NCI-H446 treated with DMSO at 0.1 percent for 48 hours (cell line): ENCODE results near the gene CAPRIN1.
"Not testable (repeated sequence)": the region's sequence is repeated elsewhere in the genome, so short reads cannot be mapped to it uniquely, and the experiment has no call there.

Experiments
- DNase-seq: peaks from one replicate; lab custom pipeline; 2025; lab: John Stamatoyannopoulos, UW

Gene CAPRIN1

DNA sequence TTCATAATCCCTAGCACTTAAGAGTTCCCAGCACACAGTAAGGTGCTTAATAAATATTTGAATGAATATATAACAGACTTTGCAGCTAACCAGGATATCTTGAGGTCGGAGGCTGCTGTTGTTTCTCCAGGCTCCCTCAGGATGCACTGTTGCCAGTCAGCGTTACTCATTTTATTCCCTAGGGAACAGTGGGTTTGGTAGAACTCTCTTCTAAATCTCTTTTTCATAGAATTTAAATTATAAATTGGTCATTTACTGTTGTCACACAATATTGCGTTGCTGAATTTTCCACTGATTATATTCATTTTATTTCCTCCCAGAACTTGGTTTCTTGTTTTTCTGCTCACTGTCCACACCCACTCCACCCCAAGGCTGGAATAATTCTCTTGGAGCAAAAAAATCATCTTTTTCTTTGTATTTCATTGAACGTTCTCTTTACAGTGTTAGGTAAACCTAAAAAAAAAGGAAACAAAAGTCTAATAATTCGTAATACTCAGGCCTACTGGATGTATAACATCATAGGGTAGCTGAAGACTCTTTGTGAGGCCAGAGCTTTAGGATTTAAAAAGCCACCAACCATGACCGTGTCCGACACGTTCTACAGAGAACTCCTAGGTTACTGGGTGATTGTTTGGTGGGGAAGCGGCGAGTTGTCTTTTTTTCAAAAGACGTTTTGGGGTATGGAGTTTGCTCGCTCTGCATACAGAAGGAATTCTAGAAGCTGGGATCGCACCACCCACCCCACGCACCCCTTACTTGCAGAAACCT lies 766 bp upstream of the CAPRIN1 start:
- DNase-seq: peak; percentile 56

DNA sequence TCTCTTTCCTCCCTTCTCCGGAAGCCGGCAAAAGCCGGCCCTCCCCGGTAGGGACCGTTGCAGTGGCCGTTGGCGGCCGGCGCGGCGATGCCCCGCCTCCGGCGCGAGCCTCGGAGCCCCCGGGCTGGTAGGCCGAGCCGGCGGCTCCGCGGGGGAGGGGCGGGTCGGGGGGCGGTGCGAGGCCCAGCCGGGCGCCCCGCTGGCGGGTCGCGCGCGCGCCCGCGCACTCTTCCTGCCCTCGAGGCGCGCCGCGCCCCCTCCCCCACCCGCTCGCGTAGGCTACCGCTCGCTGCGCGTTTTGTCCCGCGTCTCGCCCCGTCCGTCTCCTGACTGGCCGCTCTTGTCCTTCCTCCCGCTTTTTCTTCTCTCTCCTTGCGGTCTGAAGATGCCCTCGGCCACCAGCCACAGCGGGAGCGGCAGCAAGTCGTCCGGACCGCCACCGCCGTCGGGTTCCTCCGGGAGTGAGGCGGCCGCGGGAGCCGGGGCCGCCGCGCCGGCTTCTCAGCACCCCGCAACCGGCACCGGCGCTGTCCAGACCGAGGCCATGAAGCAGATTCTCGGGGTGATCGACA lies 591 bp downstream of the CAPRIN1 start:
- DNase-seq: peak; percentile 61

DNA sequence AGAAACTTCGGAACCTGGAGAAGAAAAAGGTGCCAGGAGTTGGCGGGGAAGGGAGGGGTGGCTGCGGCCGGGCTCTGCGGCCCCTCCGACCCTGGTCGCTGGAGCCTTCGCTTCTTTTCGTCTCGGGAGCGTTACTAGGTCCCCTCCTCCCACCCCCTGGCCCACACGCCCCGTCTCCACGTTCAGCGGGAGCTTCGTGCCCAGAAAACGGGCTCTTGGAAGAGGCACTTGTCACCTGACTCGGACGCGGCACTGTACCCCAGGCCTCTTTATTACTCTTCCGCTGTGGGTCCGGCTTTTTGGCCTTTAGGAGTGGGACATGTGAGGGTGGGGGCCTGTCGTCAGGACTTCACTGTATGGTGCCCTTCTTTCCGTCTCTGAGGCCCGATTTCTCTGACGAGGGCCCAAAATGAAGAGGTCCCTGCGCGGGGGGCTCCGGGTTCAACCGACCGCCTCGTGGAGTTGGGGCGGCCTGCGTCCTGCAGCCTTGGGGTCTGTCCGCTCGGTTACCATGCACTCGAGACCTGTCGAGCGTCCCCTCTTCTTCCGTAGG lies 1.2 kb downstream of the CAPRIN1 start:
- DNase-seq: no peak

DNA sequence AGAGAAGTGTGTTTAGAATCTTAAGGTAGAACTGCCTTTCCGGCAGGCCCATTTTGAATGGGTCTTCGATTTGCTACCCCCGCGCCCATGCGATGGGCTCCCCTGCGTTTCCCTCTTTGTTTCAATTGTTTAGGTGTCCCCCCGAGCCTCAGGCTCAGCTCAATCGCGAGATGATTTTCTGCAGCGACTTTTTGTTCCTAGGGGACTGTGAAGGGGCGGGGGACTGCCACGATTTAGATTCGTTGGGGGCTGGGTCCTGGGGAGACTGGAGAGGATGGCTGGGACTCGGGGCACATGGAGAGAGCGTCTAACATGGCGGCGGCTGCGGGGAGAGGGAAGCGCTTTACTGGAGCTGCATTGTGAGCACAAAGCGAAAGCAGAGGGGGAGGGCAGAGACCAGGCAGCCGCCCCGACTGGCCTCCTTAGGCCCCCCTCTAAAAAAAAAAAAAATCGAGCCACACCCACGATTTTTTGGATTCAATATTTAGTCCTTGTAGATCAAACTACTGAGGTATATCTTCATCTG lies 1.7 kb downstream of the CAPRIN1 start:
- DNase-seq: peak; percentile 64

DNA sequence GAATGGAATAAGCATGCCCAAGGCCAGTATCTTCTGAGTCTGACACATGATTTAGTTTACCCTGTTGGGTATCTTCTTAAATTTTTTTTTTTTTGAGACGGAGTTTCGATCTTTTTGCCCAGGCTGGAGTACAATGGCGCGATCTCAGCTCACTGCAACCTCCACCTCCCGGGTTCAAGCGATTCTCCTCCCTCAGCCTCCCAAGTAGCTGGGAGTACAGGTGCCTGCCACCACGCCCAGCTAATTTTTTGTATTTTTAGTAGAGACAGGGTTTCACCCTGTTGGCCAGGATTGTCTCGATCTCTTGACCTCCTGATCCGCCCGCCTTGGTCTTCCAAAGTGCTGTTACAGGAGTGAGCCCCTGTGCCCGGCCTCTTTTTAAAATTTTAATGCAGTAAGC lies 2.8 kb downstream of the CAPRIN1 start:
- DNase-seq: not testable (repeated sequence)

DNA sequence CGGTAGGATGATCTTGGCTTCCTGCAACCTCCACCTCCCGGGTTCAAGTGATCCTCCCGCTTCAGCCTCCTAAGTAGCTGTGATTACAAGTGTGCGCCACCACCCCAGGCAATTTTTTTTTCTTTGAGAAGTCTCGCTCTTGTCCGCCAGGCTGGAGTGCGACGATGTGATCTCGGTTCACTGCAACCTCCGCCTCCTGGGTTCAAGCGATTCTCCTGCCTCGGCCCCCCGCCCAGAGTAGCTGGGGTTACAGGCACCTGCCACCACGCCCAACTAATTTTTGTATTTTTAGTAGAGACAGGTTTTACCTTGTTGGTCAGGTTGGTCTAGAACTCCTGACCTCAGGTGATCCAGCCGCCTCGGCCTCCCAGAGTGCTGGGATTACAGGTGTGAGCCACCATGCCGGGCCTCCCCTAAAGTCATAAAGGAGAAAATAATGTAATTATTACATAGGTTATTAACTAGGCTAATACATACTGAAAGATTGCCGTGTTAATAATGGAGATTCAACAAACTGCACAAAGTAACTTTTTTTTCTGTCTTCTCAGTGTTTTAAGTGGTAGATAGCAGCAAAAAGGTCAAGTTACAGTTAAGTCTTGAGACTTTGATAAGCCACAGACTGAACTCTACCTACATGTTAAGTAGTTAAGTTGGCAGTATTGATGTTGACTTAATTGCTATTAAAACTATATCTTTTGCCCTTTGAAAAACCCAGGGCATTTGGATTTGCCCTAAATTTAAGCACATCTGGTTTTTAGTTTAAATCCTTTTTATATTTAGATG lies 3.9 kb downstream of the CAPRIN1 start:
- DNase-seq: no peak

DNA sequence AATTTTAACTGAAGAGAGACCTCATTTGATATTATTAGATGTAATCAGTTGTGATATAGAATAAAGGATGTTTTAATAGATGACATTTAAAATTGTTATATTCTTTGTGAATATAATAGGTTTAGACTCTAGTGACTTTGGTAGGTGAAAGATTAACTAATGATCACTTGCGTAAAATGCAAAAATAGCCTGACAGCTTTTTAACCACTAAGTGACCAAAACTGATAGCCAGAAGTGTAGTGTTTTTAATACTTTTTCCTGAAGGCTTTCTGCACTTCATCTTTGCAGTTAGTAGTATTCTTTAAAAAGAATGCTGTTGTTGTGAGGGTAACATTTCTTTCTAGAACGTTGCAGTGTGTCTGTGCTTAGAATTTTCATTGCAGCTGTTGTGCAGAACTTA lies 5.1 kb downstream of the CAPRIN1 start:
- no peak for DNase-seq

DNA sequence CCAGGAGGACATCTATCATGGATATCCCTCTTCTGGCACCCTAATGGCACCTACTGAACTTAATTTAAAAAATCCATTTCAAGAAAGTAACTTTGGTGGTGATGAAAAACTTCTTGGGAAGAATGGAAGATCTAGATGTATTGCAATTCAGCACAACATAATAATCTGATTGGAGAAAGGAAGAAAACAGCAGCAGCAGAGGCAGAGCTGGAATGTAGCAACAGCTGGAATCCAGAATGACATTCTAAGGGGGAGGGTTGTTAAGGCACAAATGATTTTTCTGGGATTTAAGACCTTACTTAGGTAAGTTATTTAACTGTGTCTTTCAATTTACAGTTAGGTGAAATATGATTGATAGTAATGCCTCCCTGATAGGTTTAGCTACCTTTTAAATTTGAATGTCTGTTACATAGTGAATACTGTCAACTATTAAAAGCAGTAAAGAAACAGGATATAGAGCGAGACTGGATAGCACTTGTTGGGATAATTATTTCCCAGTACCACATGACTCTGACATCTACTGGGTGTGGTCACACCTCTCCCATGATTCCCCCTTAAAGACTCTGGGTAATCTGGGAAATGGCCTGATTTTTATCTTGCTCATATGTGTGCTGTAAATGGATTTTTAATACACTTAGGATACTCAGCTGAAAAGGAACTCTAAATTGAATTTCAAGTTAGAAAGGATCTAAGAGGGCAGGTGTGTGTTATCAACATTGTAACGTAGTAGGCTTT lies 11.7 kb downstream of the CAPRIN1 start:
- DNase-seq: no peak

DNA sequence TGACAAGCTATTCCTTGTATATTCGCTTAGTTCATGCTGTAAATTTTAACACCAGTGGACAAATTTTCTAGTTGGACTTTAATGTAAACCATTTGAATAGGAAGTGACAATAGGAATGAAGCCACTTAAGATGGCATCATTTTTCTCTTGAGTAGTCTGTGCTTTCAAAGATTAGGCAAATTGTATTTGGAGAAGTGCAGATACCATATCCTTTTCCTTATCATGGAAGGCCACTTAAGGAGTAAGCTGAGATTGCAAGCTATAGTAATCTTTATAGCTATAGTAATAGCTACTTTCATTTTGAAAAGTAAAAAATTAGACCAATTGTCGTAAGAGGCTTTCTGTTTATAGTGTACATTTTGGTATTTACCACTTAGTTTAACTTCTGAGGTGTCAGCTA lies 12.8 kb downstream of the CAPRIN1 start:
- no peak for DNase-seq

DNA sequence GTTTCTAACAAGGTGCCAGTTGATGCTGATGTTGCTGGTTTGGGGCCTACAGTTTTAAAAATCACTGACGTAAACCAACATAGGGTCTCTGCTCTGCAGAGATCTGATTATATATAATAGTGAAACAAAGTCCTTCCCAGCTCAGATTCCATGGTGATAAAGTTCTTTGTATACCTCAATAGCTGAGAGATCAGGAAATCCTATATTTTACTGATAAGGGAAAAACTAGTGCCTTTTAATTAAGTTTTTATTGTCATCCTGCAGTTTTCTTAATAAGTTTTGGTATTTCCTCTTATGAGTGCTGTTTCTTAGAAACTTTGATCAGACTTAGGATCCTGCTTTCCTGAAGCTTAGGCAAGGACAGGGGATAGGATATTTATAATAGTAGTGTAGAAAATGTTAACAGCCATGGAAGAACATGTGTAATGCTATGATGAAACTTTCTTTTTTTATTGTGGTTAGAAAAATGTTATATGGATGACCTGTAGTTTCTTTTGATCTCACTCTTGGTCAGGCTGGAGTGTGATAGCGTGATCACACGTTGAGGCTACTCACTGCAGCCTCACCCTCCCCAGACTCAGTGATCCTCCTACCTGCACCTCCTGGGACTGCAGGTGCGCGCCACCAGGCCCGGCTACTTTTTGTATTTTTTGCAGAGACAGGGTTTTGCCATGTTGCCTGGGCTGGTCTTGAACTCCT lies 14.1 kb downstream of the CAPRIN1 start:
- no peak for DNase-seq

DNA sequence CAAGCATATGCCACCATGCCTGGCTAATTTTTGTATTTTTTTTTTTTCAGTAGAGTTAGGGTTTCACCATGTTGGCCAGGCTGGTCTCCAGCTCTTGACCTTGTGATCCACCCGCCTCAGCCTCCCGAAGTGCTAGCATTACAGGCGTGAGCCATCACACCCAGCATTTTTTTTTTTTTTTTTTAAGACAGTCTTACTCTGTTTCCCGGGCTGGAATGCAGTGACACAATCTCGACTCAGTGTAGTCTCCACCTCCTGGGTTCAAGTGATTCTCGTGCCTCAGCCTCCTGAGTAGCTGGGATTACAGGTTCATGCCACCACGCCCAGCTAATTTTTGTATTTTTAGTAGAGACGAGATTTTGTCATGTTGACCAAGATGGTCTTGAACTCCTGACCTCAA lies 15.2 kb downstream of the CAPRIN1 start:
- DNase-seq: not testable (repeated sequence)

DNA sequence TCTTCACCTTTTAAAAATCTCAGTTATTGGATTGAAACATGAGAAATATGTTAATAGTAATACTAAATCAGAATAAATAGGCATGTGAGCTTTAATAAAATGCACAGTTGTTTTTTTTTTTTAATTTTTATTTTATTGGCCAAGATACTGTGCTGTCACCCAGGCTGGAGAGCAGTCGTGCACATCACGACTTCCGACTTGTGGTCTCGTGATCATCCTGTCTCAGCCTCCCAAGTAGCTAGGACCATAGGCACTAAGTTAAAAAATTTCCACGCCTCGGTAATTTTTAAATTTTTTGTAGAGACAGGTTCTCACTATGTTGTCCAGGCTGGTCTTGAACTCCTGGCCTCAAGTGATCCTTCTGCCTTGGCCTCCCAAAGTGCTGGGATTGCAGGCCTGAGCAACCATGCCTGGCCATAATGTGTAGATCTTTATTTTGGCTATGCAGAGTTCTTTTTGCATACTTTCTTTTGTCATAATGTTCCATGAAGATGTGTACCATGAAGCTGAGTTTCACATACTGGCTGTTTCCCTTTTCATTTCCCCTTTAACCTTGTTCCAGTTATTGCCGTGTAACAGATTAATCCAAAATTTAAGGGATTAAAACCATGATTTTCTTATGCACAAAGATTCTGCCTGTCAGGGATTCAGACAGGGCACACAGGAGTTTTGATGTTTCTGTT lies 16.0 kb downstream of the CAPRIN1 start:
- no peak for DNase-seq

DNA sequence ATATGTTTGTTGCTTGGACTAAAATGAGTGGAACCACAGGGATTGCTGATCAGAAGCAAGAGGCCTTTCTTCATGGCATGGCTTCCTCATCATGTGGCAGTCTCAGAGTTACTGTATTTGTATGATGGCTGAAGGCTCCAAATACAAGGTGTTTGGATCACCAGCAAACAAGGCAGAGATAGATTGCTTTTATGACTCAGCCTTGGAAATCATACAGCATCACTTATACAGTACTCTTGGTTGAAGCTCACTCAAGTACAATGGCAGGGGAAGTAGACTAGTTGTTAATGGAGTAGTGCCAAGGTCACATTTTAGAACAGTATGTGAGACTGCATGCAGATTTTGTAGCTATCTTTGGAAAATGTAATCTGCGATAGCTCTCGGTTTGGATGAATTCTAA lies 16.6 kb downstream of the CAPRIN1 start:
- DNase-seq: peak; percentile 3

DNA sequence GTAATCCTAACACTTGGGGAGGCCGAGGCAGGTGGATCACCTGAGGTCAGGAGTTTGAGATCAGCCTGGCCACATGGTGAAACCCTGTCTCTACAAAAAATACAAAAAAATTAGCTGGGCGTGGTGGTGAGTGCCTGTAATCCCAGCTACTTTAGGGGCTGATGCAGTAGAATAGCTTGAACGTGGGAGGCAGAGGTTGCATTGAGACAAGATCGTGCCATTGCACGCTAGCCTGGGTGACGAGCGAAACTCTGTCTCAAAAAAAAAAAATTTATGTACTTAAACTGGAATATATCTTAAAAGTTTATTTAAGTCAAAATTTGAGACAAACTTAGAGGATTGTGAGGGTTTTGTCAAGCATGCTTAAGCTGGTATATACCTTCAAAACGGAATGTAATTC lies 19.8 kb downstream of the CAPRIN1 start:
- DNase-seq: not testable (repeated sequence)

DNA sequence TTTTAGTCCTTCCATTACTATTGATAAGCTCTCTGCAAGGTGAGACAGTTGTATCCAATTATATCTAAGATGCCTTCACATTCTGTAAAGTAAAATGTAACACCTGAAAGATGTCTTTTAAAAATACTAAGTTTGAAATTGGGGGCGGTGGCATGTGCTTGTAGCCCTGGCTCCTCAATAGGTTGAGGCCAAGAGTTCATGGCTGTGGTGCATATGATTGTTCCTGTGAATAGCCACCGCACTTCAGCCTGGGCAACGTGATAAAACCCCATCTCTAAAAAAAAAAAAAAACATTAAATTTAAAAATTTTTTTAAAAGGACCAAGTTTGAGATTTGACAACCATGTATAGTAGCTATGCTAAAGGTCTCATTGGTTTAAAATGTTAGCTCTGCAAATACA lies 20.5 kb downstream of the CAPRIN1 start:
- DNase-seq: no peak

DNA sequence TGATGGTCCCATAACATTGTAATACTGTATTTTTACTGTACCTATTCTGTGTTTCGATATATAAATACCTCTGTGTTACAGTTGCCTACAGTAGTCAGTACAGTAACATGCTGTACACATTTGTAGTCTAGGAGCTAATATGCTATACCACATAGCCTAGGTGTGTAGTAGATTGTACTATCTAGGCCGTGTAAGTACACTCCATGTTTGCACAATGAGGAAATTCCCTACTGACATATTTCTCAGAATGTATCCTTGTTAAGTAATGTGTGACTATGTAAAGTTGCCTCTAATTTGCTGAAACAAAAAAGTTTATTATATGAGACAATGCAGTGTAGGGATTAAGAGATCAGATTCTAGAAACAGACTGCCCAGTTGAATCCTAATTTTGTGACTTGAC lies 21.3 kb downstream of the CAPRIN1 start:
- no peak for DNase-seq

DNA sequence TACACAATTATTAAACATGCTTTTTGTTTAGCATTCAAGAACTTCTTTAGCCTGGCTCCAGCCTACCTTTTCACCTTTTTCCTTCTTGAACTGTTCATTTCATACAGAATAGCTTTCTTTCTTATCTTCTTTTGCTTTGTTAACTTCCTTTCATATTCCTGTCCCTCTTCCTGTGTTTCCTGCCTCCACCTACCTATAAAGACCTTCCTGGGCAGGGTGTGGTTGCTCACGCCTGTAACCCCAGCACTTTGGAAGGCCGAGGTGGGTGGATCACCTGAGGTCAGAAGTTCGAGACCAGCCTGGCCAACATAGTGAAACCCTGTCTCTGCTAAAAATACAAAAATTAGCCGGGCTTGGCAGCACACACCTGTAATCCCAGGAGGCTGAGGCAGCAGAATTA lies 22.9 kb downstream of the CAPRIN1 start:
- no peak for DNase-seq

DNA sequence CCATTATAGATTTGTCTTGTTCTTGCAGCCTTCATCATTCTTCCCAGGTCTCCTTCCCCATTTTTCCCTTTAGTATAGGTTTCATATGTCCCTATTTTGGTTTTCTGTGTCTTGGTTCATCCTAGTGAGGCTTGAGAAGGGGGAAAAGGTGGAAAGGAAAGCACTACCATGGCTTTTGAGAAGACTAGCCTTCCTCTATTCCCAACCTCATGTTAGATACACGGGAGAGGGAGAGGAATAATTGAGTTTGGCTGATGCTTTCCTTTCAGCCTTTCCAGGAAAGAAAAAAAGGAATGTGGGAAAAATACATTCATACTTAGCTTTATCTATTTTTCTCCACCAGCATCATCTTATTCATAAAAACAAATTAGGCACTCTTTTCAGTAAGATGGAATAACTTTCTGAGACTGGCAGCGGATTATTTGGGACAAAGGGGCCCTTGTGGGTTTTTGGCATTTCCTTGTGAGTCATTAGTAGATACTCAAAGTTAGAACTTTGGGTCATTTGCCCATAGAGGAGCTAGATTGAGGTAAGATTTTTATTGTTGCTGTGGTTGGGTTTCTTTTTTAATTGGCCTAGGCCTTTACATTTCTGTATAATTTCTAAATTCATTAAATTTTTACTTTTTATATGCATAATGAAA lies 23.8 kb downstream of the CAPRIN1 start:
- DNase-seq: no peak

DNA sequence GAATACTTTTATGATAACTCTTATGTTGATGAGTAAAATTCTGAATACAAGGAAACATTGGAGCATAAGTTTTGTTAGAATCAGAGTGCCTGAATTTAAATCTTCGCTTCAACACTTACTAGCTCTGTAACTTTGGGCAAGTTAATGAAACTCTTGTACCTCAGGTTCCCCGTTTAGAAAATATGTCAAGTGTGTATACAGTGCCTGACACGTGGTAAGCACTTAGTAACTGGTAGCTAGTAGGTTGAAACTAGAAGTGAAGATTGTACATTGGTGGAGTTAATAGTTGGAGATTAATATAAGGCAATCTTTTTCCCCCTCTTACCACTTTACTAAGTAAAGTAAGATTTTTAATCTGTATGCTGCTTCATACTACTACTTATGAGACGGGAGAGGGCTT lies 29.1 kb downstream of the CAPRIN1 start:
- DNase-seq: no peak

DNA sequence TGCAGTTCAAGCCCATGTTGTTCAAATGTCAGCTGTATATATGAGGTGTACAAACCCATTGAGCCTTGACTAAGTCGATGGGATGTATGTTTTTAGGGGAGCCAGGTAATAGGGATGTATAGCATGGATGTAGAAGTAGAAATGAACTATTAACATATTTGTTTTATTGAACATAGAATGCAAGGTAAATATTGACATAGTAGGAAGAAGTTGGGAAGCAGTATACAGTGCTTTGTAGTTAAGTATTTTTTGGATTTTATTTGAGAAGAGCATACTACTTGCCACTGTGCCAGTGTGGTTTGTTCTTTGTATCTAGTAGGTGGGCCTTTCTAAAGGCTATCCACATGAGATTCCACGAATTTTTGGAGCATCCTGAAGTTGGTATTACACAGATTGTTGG lies 33.1 kb downstream of the CAPRIN1 start:
- no peak for DNase-seq
